Measurements from ENCODE around the gene IFRD2. TPM values are rescaled to one million over a fixed set of nuclear protein-coding genes. Genes with fewer than 3 reads are reported as not detected.
"Not testable (repeated sequence)": the region's sequence is repeated elsewhere in the genome, so short reads cannot be mapped to it uniquely, and the experiment has no call there.

The IFRD2 gene
- total RNA-seq, 4 donors from 2014 or later: 40.0 to 178 (median 72.2) TPM

- no peak for TF ChIP-seq CTCF (IDR thresholded peaks at IDR 0.05)
- ATAC-seq (ENCODE audit: low FRiP score): no peak
- no peak for DNase-seq (ENCODE audit: low spot score)
These were observed 22.6 kb upstream of the IFRD2 start for GRCh38 chr3:50314816-50315215.

GRCh38 chr3:50314342-50314741 is 22.1 kb upstream of the IFRD2 start:
- ATAC-seq (ENCODE audit: low FRiP score) (no peak), DNase-seq (ENCODE audit: low spot score) (no peak)
- TF ChIP-seq CTCF (IDR thresholded peaks at IDR 0.05): no peak

- DNase-seq (ENCODE audit: low spot score); ATAC-seq (ENCODE audit: low FRiP score): not testable (repeated sequence)
These were observed 19.8 kb upstream of the IFRD2 start for GRCh38 chr3:50312041-50312440.

- DNase-seq (ENCODE audit: low spot score): no peak
- TF ChIP-seq CTCF (IDR thresholded peaks at IDR 0.05): no peak
- no peak for ATAC-seq (ENCODE audit: low FRiP score)
These were observed 12.4 kb upstream of the IFRD2 start for GRCh38 chr3:50304601-50305000.

GRCh38 chr3:50303013-50303815 is 11.0 kb upstream of the IFRD2 start, which contains the start of gene HYAL1:
Gene HYAL1, minus strand, starts transcription at chr3:50303574. Its CDS starts 618 bp downstream, at chr3:50302956.
- no peak for TF ChIP-seq CTCF (IDR thresholded peaks at IDR 0.05)
- no peak for DNase-seq (ENCODE audit: low spot score)
- no peak for ATAC-seq (ENCODE audit: low FRiP score)

GRCh38 chr3:50302095-50303012 is 10.1 kb upstream of the IFRD2 start:
- TF ChIP-seq CTCF (IDR thresholded peaks at IDR 0.05): no peak
- ATAC-seq (ENCODE audit: low FRiP score): no peak
- no peak for DNase-seq (ENCODE audit: low spot score)

- TF ChIP-seq CTCF (IDR thresholded peaks at IDR 0.05): no peak
- no peak for ATAC-seq (ENCODE audit: low FRiP score)
- DNase-seq (ENCODE audit: low spot score): no peak
These were observed 8.5 kb upstream of the IFRD2 start for GRCh38 chr3:50300681-50301254.
